Chondrocyte (in vitro differentiated cells): ENCODE measurements around the gene RIT1. TPM values are rescaled to one million over a fixed set of nuclear protein-coding genes. Genes with fewer than 3 reads are reported as not detected.

Experiments
- DNase-seq: peaks from one replicate; pipeline ENCODE4 v3.0.0; 2021; ENCODE audit warnings: mixed read lengths, low spot score
- H3K27ac Mint-ChIP-seq: one replicate; pipeline ENCODE4 v1.8.0; 2021; ENCODE audit warnings: mild to moderate bottlenecking, moderate library complexity, mixed read lengths; ENCODE audit not compliant: unreplicated experiment
- H3K27me3 Mint-ChIP-seq: 2 replicates; pipeline ENCODE4 v1.8.0; 2021; ENCODE audit warnings: low read depth, mixed read lengths
- H3K36me3 Mint-ChIP-seq: 2 replicates; pipeline ENCODE4 v1.8.0; 2021; ENCODE audit warnings: low read depth, mixed read lengths
- H3K4me1 Mint-ChIP-seq: 2 replicates; pipeline ENCODE4 v1.8.0; 2021; ENCODE audit warnings: low read depth, mild to moderate bottlenecking, mixed read lengths
- H3K4me3 Mint-ChIP-seq: one replicate; pipeline ENCODE4 v1.8.0; 2021; ENCODE audit warnings: mild to moderate bottlenecking, moderate library complexity, mixed read lengths; ENCODE audit not compliant: unreplicated experiment
- H3K9me3 Mint-ChIP-seq: 2 replicates; pipeline ENCODE4 v1.8.0; 2021; ENCODE audit warnings: low read depth, mixed read lengths
- long read RNA-seq: library from polyadenylated mRNA; stranded (forward); transcript quantifications from one replicate; pipeline ENCODE4 v2.0.0, GENCODE V29; 2021
- total RNA-seq: library from RNA; stranded (reverse); gene quantifications from 3 replicates; pipeline ENCODE4 v1.2.1, GENCODE V29; 2021
- TF ChIP-seq, protein P1 (sequence below): fragments of 200-600 bp; sonication (generic); IDR thresholded peaks from 2 replicates; pipeline ENCODE4 v1.5.0; 2021; ENCODE audit warnings: antibody characterized with exemption, mild to moderate bottlenecking, moderate library complexity

Gene RIT1, protein sequence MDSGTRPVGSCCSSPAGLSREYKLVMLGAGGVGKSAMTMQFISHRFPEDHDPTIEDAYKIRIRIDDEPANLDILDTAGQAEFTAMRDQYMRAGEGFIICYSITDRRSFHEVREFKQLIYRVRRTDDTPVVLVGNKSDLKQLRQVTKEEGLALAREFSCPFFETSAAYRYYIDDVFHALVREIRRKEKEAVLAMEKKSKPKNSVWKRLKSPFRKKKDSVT
- 39.8 to 52.2 TPM (median 51.4 TPM) in 3 replicates for total RNA-seq
- long read RNA-seq, transcript RIT1-202 (6 exons, 3,445 nt), result major isoform, 38 of 47 reads
- long read RNA-seq, partial matches to known transcripts, result 0 of 47 reads
- long read RNA-seq, other reads (novel, unspliced or antisense), result 3 of 47 reads

DNA sequence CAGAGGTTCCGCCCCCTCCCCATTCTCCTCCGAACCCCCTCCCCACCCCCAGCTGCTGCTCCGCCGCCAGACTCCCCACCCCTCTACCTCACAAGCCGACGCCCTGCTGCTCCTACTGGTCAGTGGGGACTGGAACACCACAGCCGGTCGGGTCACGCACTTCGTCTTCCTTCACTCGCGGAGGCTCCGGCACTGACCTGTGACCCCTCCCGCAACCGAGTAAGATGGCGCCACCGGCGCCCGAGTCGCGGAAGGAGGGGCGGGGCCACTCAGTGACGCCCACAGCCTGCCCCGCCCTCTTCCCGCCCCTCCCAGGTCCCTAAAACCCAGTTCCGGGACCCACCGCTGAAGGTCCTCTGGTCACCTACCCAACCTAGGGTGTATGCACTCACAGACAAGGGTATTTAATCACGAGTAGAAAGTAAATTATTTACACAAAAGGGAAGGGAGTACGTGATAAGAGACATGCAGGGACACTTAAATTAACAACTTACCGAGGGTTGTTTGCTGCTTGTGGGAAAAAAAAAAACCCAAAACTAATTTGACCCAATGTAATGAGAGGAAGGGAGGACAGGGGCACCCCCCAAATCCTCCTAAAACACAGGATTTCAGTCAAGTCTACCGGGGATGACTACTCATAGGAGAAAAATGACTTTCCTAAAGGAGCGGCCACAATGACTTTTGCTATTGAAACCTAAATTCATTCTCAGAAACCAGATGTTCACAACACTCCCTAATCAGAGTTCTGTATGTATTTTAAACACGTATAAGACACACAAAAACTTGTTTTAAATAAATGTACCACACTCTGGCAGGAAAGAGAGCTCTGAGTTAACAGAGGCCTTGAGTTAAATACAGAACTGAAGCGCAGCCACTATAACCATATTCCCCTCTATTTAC lies at the start of gene RIT1:
RIT1 (minus strand) TSS at position 194 of the 900 bp plus-strand sequence. CDS start 588 bp downstream, outside the sequence.
- Mint-ChIP-seq H3K9me3 (no peaks in the 10 kb centered on the region), H3K27ac (peak within 1 kb of the TSS; percentile 99), H3K4me1 (peaks cover 30% of the 10 kb centered on the region), H3K4me3 (peak within 1 kb of the TSS; percentile 87), H3K27me3 (no peaks in the 10 kb centered on the region), H3K36me3 (peaks cover 18% of the 10 kb centered on the region)
- TF ChIP-seq, protein P1, sequence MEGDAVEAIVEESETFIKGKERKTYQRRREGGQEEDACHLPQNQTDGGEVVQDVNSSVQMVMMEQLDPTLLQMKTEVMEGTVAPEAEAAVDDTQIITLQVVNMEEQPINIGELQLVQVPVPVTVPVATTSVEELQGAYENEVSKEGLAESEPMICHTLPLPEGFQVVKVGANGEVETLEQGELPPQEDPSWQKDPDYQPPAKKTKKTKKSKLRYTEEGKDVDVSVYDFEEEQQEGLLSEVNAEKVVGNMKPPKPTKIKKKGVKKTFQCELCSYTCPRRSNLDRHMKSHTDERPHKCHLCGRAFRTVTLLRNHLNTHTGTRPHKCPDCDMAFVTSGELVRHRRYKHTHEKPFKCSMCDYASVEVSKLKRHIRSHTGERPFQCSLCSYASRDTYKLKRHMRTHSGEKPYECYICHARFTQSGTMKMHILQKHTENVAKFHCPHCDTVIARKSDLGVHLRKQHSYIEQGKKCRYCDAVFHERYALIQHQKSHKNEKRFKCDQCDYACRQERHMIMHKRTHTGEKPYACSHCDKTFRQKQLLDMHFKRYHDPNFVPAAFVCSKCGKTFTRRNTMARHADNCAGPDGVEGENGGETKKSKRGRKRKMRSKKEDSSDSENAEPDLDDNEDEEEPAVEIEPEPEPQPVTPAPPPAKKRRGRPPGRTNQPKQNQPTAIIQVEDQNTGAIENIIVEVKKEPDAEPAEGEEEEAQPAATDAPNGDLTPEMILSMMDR, result peak; percentile 30
- DNase-seq, result peak; percentile 91

DNA sequence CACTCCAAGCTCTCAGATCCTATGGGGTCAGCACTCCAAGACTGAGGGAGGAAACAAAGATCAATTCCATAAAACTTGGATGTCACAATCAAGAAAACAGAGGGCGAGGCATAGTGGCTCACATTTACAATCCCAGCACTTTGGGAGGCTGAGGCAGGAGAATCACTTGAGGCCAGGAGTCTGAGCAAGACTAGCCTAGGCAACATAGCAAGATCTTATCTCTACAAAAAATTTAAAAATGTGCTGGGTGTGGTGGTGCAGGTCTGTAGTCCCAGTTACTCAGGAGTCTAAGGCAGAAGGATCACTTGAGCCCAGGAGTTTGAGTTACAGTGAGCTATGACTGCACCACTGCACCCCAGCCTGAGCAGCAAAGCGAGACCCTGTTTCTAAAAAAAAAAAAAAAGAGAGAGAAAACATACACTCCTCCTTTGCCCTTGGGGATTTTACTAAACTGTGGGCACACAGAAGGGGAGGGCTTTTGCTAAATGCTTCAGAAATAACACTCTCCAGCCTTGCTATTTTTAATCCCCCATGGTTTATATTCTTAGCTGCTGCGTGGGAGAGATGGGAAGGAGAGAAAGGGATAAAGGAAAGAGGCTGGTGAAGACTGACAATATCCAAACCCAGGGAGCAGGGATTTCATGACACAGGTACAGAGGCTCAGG lies 49.1 kb upstream of the RIT1 start:
- H3K4me1 Mint-ChIP-seq, result peaks cover 37% of the 10 kb centered on the region
- TF ChIP-seq, protein P1, result no peak
- H3K27me3 Mint-ChIP-seq, result no peaks in the 10 kb centered on the region
- H3K4me3 Mint-ChIP-seq, result no peak overlapping the region
- peak overlapping the region; percentile 95 for H3K27ac Mint-ChIP-seq
- DNase-seq, result no peak
- H3K36me3 Mint-ChIP-seq, result peaks cover 42% of the 10 kb centered on the region
- H3K9me3 Mint-ChIP-seq, result no peaks in the 10 kb centered on the region

DNA sequence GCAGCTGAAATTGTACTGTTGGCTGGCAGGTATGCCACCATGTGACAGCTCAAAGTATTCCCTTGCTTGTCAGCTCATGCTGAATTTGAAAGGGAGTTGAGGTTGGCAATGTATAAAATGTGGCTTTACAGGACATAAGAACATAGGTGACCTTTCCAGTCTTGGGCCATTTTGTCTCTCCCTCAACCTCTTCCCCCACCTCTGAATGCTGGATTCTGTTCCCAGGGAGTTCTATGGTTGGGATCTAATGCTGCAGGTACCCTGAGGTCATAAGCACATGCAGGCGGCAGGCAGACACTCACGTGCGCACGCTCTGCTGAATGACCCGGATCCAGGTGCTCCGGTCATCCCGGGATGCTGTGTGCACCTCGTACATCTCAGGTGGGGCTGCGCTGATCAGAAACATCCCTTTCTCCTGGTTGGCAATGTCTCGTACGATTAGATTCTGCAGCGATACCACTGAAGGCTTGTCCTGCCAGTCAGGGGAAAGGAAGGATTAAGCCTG lies 46.3 kb upstream of the RIT1 start:
- H3K27me3 Mint-ChIP-seq, result no peaks in the 10 kb centered on the region

DNA sequence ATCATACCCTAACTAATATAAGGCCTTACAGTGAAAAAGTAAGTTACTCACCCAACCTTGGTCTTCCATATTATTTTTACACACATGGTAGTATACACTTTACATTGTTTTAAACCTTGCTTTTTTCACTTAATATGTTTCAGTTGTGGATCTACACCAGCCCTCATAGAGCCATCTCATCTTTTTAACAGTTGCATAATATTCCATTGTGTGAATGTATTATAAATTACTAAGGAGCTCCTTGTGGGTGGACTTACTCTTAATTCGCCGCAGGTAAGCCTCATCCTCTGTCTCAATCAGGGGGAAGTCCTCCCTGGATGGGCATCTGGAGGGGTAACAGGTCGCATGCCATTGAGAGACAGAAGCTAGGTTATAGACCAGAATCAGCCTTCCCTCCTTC lies 43.5 kb upstream of the RIT1 start:
- Mint-ChIP-seq H3K27me3 (no peaks in the 10 kb centered on the region), H3K4me1 (no peaks in the 10 kb centered on the region), H3K27ac (no peak overlapping the region), H3K9me3 (no peaks in the 10 kb centered on the region), H3K36me3 (peaks cover 40% of the 10 kb centered on the region), H3K4me3 (no peak overlapping the region)
- no peak for DNase-seq
- TF ChIP-seq, protein P1, result no peak

More for the DNA sequence above, 46.3 kb upstream of the RIT1 start:
- no peak overlapping the region for H3K4me3 Mint-ChIP-seq
- H3K9me3 Mint-ChIP-seq, result no peaks in the 10 kb centered on the region
- H3K36me3 Mint-ChIP-seq, result peaks cover 42% of the 10 kb centered on the region
- TF ChIP-seq, protein P1, result no peak
- peaks cover 27% of the 10 kb centered on the region for H3K4me1 Mint-ChIP-seq
- DNase-seq, result no peak
- no peak overlapping the region for H3K27ac Mint-ChIP-seq
